Thyroid gland (tissue), 4 donors: Measurements from ENCODE around the gene RILPL2. TPM values are rescaled to one million over a fixed set of nuclear protein-coding genes. Genes with fewer than 3 reads are reported as not detected.
"Not testable (repeated sequence)": the region's sequence is repeated elsewhere in the genome, so short reads cannot be mapped to it uniquely, and the experiment has no call there.

Experiments used
- DNase-seq, 2 donors: peaks; one replicate each; pipeline ENCODE4 v3.0.0-alpha.2; 2019
- H3K27ac ChIP-seq, 3 donors: fragments of 200-600 bp; sonication (generic); 1 replicate in 2 of 3; 2 replicates in 1 of 3; pipeline ENCODE4 v1.5.1; 2016 to 2019; ENCODE audit warnings: mild to moderate bottlenecking in 1 of 3, moderate library complexity in 1 of 3
- H3K27me3 ChIP-seq: fragments of 200-600 bp; sonication (generic); one replicate; pipeline ENCODE4 v1.5.1; 2019
- H3K36me3 ChIP-seq, 2 donors: fragments of 200-600 bp; sonication (generic); one replicate each; pipeline ENCODE4 v1.5.1; 2016 to 2019
- H3K4me1 ChIP-seq, 2 donors: fragments of 200-600 bp; sonication (generic); one replicate each; pipeline ENCODE4 v1.5.1; 2017 to 2019
- H3K4me3 ChIP-seq, 3 donors: fragments of 200-600 bp; sonication (generic); replicated peaks in 1 of 3; 1 replicate in 2 of 3; 2 replicates in 1 of 3; pipeline ENCODE4 v1.5.1; 2016; ENCODE audit warnings: mild to moderate bottlenecking in 1 of 3
- H3K9me3 ChIP-seq: fragments of 200-600 bp; sonication (generic); one replicate; pipeline ENCODE4 v1.5.1; 2017
- POLR2A ChIP-seq, 2 donors: fragments of 450-650 bp; IDR thresholded peaks; one replicate each; pipeline ENCODE4 v1.6.1; 2017; ENCODE audit warnings: antibody characterized with exemption in 2 of 2, mild to moderate bottlenecking in 2 of 2, moderate library complexity in 1 of 2
- WGBS, 2 donors: methylation state at CpG; one replicate each; pipeline ENCODE4 v1.1.5; 2017; 5-methylcytosine and 5-hydroxymethylcytosine counted together
- intact Hi-C: fragments of 100-400 bp; cut with DNase I; formaldehyde crosslinking; loops from one replicate; pipeline ENCODE4 v1.15.1; 2023
- total RNA-seq, 4 donors: library from RNA; depleted of rRNA; stranded (reverse); fragments of >200 nt; gene quantifications; one replicate each; pipeline ENCODE4 v1.2.3, GENCODE V29; 2016
- TF ChIP-seq, protein P1 (sequence below), 6 experiments: fragments of 200-600 bp in 3 of 6; fragments of 450-650 bp in 3 of 6; sonication (generic) in 3 of 6; IDR thresholded peaks; one replicate each; pipeline ENCODE4 v1.5.1; 2016 to 2019; ENCODE audit warnings: antibody characterized with exemption in 6 of 6, mild to moderate bottlenecking in 2 of 6, inconsistent platforms in 1 of 6, moderate library complexity in 1 of 6

The RILPL2 gene, protein sequence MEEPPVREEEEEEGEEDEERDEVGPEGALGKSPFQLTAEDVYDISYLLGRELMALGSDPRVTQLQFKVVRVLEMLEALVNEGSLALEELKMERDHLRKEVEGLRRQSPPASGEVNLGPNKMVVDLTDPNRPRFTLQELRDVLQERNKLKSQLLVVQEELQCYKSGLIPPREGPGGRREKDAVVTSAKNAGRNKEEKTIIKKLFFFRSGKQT
- 10 to 100 TPM; 10.7 to 15.2 (median 12.7) TPM for total RNA-seq

DNA sequence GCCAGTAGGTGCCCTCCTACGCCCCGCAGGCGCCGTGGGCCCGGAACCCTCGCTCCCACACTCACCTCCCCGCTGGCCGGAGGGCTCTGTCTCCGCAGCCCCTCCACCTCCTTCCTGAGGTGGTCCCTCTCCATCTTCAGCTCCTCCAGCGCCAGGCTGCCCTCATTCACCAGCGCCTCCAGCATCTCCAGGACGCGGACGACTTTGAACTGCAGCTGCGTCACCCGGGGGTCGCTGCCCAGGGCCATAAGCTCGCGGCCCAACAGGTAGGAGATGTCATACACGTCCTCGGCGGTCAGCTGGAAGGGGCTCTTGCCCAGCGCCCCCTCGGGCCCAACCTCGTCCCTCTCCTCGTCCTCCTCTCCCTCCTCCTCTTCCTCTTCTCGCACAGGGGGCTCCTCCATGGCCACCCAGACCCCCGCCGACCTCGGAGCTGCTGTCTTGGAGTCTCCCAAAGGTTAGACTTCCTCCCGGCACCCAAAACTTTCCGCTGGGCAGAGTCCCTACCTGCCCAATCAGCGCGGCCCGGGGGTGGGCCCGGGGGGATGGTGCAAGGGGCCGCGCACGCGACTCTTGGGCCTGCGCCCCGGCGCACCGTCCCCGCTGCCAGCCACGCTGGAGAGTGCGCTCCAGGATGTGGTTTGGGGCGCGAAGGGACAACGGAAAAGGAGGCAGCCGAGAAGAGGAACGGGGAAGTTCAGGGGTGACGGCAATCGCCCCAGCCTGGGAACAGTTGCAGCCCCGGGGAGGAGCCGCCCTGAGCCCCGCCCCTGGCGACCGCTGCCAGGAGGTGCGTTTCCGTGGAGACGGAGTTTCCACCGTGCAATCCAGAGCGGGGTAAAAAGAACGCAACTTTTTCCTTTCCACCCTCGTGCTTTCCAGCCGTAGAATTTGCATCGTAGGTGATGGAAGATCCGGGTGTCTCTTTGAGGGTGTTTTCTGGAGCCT lies at the start of gene RILPL2:
Gene RILPL2, minus strand, starts transcription at position 668 of the 948 bp plus-strand sequence. Its CDS starts 264 bp downstream, at position 404.
- no peaks in the 10 kb centered on the region for H3K36me3 ChIP-seq
- H3K4me1 ChIP-seq, result peaks cover 35 to 45% of the 10 kb centered on the region in 2 donors
- H3K4me3 ChIP-seq, result peak within 1 kb of the TSS; percentile 69 to 91 (median 77)
- H3K27ac ChIP-seq, result peak within 1 kb of the TSS; percentile 71 to 93 (median 82)
- no peaks in the 10 kb centered on the region for H3K27me3 ChIP-seq
- peak; percentile 87 to 89 for DNase-seq
- intact Hi-C loops, result loop anchor here (10.0 kb wide), 1 partner anchor 51 kb away; the partner anchor contains the start of gene KMT5A
- WGBS, 2 donors, result 0 to 1% methylated on average over 56 to 58 of the region's 69 CpGs
- no peaks in the 10 kb centered on the region for H3K9me3 ChIP-seq
- TF ChIP-seq, protein P1, sequence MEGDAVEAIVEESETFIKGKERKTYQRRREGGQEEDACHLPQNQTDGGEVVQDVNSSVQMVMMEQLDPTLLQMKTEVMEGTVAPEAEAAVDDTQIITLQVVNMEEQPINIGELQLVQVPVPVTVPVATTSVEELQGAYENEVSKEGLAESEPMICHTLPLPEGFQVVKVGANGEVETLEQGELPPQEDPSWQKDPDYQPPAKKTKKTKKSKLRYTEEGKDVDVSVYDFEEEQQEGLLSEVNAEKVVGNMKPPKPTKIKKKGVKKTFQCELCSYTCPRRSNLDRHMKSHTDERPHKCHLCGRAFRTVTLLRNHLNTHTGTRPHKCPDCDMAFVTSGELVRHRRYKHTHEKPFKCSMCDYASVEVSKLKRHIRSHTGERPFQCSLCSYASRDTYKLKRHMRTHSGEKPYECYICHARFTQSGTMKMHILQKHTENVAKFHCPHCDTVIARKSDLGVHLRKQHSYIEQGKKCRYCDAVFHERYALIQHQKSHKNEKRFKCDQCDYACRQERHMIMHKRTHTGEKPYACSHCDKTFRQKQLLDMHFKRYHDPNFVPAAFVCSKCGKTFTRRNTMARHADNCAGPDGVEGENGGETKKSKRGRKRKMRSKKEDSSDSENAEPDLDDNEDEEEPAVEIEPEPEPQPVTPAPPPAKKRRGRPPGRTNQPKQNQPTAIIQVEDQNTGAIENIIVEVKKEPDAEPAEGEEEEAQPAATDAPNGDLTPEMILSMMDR (IDR thresholded peaks at IDR 0.05), result no peak
- peak; percentile 13 to 77 for TF ChIP-seq POLR2A (IDR thresholded peaks at IDR 0.05)

DNA sequence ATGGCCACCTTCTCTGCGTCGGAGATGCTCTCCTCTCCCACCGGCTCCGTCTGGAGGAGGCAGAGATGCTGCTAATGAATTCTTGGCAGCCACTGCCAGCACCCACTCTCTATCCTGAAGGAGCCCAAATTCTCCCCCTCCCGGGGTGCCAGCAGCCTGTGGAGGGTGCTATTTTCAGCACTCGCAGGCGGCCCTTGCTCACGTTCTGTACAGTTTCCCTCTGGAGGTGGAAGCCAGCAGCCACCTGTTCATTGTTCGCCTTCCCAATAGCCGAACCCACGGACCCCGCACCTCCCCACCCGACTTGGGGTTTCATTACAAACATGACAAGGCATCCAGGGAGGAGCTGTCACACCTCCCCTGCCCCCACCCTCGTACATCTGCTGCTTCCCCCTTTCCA lies 49.3 kb upstream of the RILPL2 start:
- no peak overlapping the region for H3K4me3 ChIP-seq
- 87 to 90% methylated on average over 12 to 14 of the region's 14 CpGs for WGBS, 2 donors
- DNase-seq, result no peak
- no peaks in the 10 kb centered on the region for H3K27me3 ChIP-seq
- intact Hi-C loops, result no loop called here
- H3K36me3 ChIP-seq, result peaks cover 3 to 9% of the 10 kb centered on the region in 2 donors
- no peak for TF ChIP-seq POLR2A (IDR thresholded peaks at IDR 0.05)
- TF ChIP-seq, protein P1 (IDR thresholded peaks at IDR 0.05), result no peak
- H3K27ac ChIP-seq, result no peak overlapping the region
- no peaks in the 10 kb centered on the region for H3K9me3 ChIP-seq
- no peaks in the 10 kb centered on the region for H3K4me1 ChIP-seq

DNA sequence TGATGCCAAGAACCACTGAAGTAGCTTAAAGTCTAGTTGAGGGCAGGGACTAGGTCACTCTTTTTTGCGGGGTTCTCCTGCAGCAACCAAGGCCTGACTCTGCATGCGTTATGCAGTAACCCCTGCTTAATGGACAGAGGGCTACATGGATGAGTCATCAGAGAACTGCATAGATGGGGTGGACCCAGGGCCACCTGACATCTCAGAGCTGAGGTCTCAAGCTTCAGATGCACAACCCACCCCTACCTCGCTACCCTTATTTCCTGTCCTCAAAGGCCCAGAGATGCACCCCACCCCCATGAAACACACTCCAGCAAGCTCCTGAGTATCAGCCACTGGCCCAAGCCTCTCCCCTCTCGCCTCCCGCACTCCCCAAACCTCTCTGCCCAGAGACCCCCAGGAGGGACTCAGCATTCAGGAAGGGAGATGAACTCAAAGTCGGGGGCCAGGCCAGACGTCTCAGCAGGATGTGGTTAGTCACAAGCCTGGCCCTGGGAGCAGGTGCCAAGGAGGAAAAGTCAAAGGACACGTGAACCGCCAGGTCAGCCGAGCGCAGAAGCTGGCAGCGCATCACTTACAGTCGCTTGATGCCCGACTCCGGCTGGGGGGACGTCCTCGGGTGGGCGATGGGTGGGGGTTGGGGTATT lies 47.2 kb upstream of the RILPL2 start:
- intact Hi-C loops, result loop anchor here (2.0 kb wide), 1 partner anchor 53 kb away; no protein-coding TSS in a partner anchor
- Histone ChIP-seq H3K36me3 (peaks cover 3 to 9% of the 10 kb centered on the region in 2 donors), H3K27me3 (no peaks in the 10 kb centered on the region), H3K27ac (no peak overlapping the region), H3K4me1 (peaks cover 5 to 18% of the 10 kb centered on the region in 2 donors), H3K4me3 (no peak overlapping the region), H3K9me3 (no peaks in the 10 kb centered on the region)
- TF ChIP-seq, protein P1 (IDR thresholded peaks at IDR 0.05), result no peak
- no peak for TF ChIP-seq POLR2A (IDR thresholded peaks at IDR 0.05)
- WGBS, 2 donors, result 77 to 85% methylated on average over 16 to 18 of the region's 18 CpGs
- no peak for DNase-seq

DNA sequence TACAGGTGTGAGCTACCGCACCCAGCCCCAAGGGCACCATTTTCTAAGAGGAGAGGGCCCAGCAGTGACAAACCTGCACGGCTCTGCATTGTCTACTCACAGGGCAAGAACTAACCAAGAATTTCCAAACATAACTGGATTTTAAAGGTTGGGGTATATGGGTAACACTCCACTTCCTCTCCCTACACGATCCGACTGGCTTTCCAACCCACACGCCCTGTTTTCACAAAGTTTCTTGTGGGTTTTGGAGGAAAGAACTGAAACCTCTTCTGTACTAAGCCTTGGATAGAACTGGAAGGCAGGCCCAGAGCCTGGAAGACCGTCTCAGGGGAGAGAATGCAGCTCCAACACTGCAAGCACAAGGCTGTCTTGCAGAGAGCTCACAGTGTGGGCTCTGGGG lies 46.4 kb upstream of the RILPL2 start:
- peaks cover 3 to 9% of the 10 kb centered on the region in 2 donors for H3K36me3 ChIP-seq
- H3K4me1 ChIP-seq, result peaks cover 9 to 26% of the 10 kb centered on the region in 2 donors
- H3K27ac ChIP-seq, result no peak overlapping the region
- WGBS, 2 donors, result 90 to 92% methylated on average over 6 of the region's 6 CpGs
- H3K9me3 ChIP-seq, result no peaks in the 10 kb centered on the region
- no peak overlapping the region for H3K4me3 ChIP-seq
- TF ChIP-seq, protein P1 (IDR thresholded peaks at IDR 0.05), result no peak
- no peak for TF ChIP-seq POLR2A (IDR thresholded peaks at IDR 0.05)
- no peaks in the 10 kb centered on the region for H3K27me3 ChIP-seq
- no peak for DNase-seq
- intact Hi-C loops, result loop anchor here (2.0 kb wide), 1 partner anchor 52 kb away; no protein-coding TSS in a partner anchor

DNA sequence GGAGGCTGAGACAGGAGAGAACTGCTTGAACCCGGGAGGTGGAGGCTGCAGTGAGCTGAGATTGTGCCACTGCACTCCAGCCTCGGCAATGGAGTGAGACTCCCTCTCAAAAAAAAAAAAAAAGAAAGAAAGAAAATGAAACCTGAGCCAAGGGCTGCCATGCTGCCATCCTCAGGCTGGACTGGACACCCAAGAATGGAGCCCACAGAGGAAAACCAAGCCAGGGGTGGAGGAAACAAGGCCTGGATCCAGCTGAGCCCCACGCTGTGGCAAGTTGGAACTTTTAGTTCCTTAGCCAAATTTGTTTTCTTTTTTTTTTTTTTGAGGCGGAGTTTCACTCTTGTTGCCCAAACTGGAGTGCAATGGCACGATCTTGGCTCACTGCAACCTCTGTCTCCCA lies 44.8 kb upstream of the RILPL2 start:
- H3K36me3 ChIP-seq, H3K27ac ChIP-seq, H3K27me3 ChIP-seq, H3K9me3 ChIP-seq, intact Hi-C loops, DNase-seq, H3K4me3 ChIP-seq: not testable (repeated sequence)
- H3K4me1 ChIP-seq, result peaks cover 17 to 42% of the 10 kb centered on the region in 2 donors
- 92% methylated on average over 5 of the region's 5 CpGs for WGBS, 2 donors
